OCI-LY3 (cell line): Measurements from ENCODE around the gene CDC25B.

Experiments used
- H2AFZ ChIP-seq: fragments of 200-600, 300-600 bp; shearing (Covaris generic); 2 replicates; pipeline ENCODE4 v1.6.0; 2014; ENCODE audit warnings: antibody characterized with exemption, low read depth, low read length
- H3K27ac ChIP-seq: fragments of 200-600, 300-600 bp; sonication (generic); 2 replicates; pipeline ENCODE4 v1.5.1; 2014; ENCODE audit warnings: mild to moderate bottlenecking, low read length, moderate library complexity, mixed read lengths
- H3K27me3 ChIP-seq: fragments of 200-600, 300-600 bp; sonication (generic); 2 replicates; pipeline ENCODE4 v1.6.1; 2014; ENCODE audit warnings: low read depth, low read length, mixed read lengths
- H3K36me3 ChIP-seq: fragments of 200-600, 300-600 bp; sonication (generic); replicated peaks from 2 replicates; pipeline ENCODE3; 2014; ENCODE audit warnings: low read depth, low read length, mixed read lengths
- H3K4me1 ChIP-seq: fragments of 300-600, 200-600 bp; sonication (generic); 2 replicates; pipeline ENCODE4 v1.6.1; 2014; ENCODE audit warnings: low read length, mixed read lengths
- H3K4me2 ChIP-seq: fragments of 200-600, 300-600 bp; sonication (generic); 2 replicates; pipeline ENCODE4 v1.6.1; 2014; ENCODE audit warnings: low read length, mixed read lengths
- H3K4me3 ChIP-seq: fragments of 300-600, 200-600 bp; sonication (generic); 2 replicates; pipeline ENCODE4 v1.5.1; 2014; ENCODE audit warnings: antibody characterized with exemption, mild to moderate bottlenecking, low read length, moderate library complexity
- H3K79me2 ChIP-seq: fragments of 300-600, 200-600 bp; shearing (Covaris generic); 2 replicates; pipeline ENCODE4 v1.6.1; 2014; ENCODE audit warnings: mild to moderate bottlenecking, low read length, mixed read lengths
- H3K9ac ChIP-seq: fragments of 300-600, 200-600 bp; shearing (Covaris generic); 2 replicates; pipeline ENCODE4 v1.6.0; 2014; ENCODE audit warnings: mild to moderate bottlenecking, low read length, moderate library complexity
- H3K9me3 ChIP-seq: fragments of 200-600, 300-600 bp; shearing (Covaris generic); 2 replicates; pipeline ENCODE4 v1.6.1; 2014; ENCODE audit warnings: low read length, mixed read lengths; ENCODE audit not compliant: insufficient read depth
- H4K20me1 ChIP-seq: fragments of 200-600, 300-600 bp; sonication (generic); 2 replicates; pipeline ENCODE4 v1.6.1; 2016; ENCODE audit warnings: low read length, mixed read lengths; ENCODE audit not compliant: insufficient read depth
- CTCF ChIP-seq: fragments of 200-600, 300-600 bp; sonication (generic); IDR thresholded peaks from 2 replicates; pipeline ENCODE4 v1.5.1; 2014; ENCODE audit warnings: antibody characterized with exemption, low read length, low read depth
- EZH2phosphoT487 ChIP-seq: fragments of 200-600 bp; shearing (Covaris generic); IDR thresholded peaks from 2 replicates; pipeline ENCODE4 v1.6.1; 2018; ENCODE audit warnings: antibody characterized with exemption, mixed run types, low read depth

CDC25B gene

GRCh38 chr20:3755814-3756480, 40.2 kb upstream of the CDC25B start:
- TF ChIP-seq EZH2phosphoT487, result no peak
- TF ChIP-seq CTCF, result no peak
- Histone ChIP-seq H3K27me3 (no peaks in the 10 kb centered on the region), H3K27ac (no peak overlapping the region), H3K9me3 (no peaks in the 10 kb centered on the region), H2AFZ (no peak overlapping the region), H3K4me2 (no peak overlapping the region), H3K79me2 (no peaks in the 10 kb centered on the region), H3K4me1 (no peaks in the 10 kb centered on the region), H3K4me3 (no peak overlapping the region), H3K9ac (no peak overlapping the region), H4K20me1 (no peaks in the 10 kb centered on the region; the same call in 1 of the 2 replicates), H3K36me3 (peaks cover 14% of the 10 kb centered on the region)

GRCh38 chr20:3757268-3757667, 38.8 kb upstream of the CDC25B start:
- no peaks in the 10 kb centered on the region for H3K27me3 ChIP-seq
- H3K9ac ChIP-seq, result no peak overlapping the region
- H3K4me1 ChIP-seq, result no peaks in the 10 kb centered on the region
- H4K20me1 ChIP-seq, result no peaks in the 10 kb centered on the region; the same call in 1 of the 2 replicates
- no peak overlapping the region for H3K27ac ChIP-seq
- no peaks in the 10 kb centered on the region for H3K79me2 ChIP-seq
- H3K9me3 ChIP-seq, result no peaks in the 10 kb centered on the region
- H2AFZ ChIP-seq, result no peak overlapping the region
- no peak overlapping the region for H3K4me2 ChIP-seq
- H3K4me3 ChIP-seq, result no peak overlapping the region
- TF ChIP-seq EZH2phosphoT487, result no peak
- TF ChIP-seq CTCF, result no peak
- H3K36me3 ChIP-seq, result peaks cover 12% of the 10 kb centered on the region

GRCh38 chr20:3758566-3758965, 37.5 kb upstream of the CDC25B start:
- no peak overlapping the region for H3K4me2 ChIP-seq
- H3K36me3 ChIP-seq, result peaks cover 12% of the 10 kb centered on the region
- H3K79me2 ChIP-seq, result no peaks in the 10 kb centered on the region
- H3K27me3 ChIP-seq, result no peaks in the 10 kb centered on the region
- H3K27ac ChIP-seq, result no peak overlapping the region
- H3K9ac ChIP-seq, result no peak overlapping the region
- no peaks in the 10 kb centered on the region for H3K9me3 ChIP-seq
- H3K4me1 ChIP-seq, result no peaks in the 10 kb centered on the region
- TF ChIP-seq CTCF (no peak), EZH2phosphoT487 (no peak)
- H2AFZ ChIP-seq, result no peak overlapping the region
- H4K20me1 ChIP-seq, result no peaks in the 10 kb centered on the region
- no peak overlapping the region for H3K4me3 ChIP-seq

- no peak overlapping the region for H3K9ac ChIP-seq
These were observed 36.7 kb upstream of the CDC25B start for GRCh38 chr20:3759316-3759823.

More at GRCh38 chr20:3759316-3759823, 36.7 kb upstream of the CDC25B start:
- no peak overlapping the region for H3K4me3 ChIP-seq
- H2AFZ ChIP-seq, result no peak overlapping the region
- TF ChIP-seq CTCF, result no peak
- TF ChIP-seq EZH2phosphoT487, result no peak
- H3K79me2 ChIP-seq, result peaks cover 2% of the 10 kb centered on the region; the same call in 1 of the 2 replicates
- H3K36me3 ChIP-seq, result peaks cover 12% of the 10 kb centered on the region
- H3K9me3 ChIP-seq, result no peaks in the 10 kb centered on the region
- no peak overlapping the region for H3K4me2 ChIP-seq
- H3K27me3 ChIP-seq, result no peaks in the 10 kb centered on the region
- H4K20me1 ChIP-seq, result no peaks in the 10 kb centered on the region
- H3K27ac ChIP-seq, result no peak overlapping the region
- H3K4me1 ChIP-seq, result no peaks in the 10 kb centered on the region
